GM18873 (cell line): ENCODE data around the gene FAR2.
"Not testable (repeated sequence)": the region's sequence is repeated elsewhere in the genome, so short reads cannot be mapped to it uniquely, and the experiment has no call there.

Experiments
- ATAC-seq: cut with Tn5 transposase; IDR thresholded peaks from one replicate; pipeline ENCODE4 v1.9.1; 2021; ENCODE audit warnings: mild to moderate bottlenecking, moderate library complexity, moderate number of reproducible peaks; ENCODE audit not compliant: unreplicated experiment, low FRiP score

Gene FAR2

GRCh38 chr12:29148911-29149690 is at the start of gene FAR2:
Gene FAR2, plus strand, starts transcription at chr12:29149278. Its CDS starts 121,172 bp downstream, at chr12:29270450.
- ATAC-seq = peak; percentile 41

DNA sequence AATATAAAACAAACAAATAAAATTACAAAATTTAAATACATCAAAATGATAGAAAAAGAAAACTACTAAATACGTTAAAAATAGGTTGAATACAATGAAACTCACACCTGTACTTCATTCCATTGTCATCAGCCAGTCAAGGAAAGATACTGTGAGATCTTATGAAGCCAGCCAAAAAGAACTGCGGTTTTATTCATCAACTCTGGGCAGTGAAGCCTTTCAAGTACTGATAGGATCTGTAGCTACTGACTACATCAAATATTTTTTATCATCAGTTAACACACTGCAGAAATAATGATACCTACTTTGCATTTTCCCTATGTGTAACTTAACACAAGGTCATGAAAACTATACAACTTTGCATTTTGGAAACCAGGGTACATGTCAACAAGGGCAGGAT is 46.3 kb upstream of the FAR2 start:
- no peak for ATAC-seq

- peak; percentile 97 for ATAC-seq
These were observed 45.5 kb upstream of the FAR2 start for GRCh38 chr12:29103539-29103974.

- ATAC-seq = no peak
These were observed 44.6 kb upstream of the FAR2 start for GRCh38 chr12:29104516-29104915.

DNA sequence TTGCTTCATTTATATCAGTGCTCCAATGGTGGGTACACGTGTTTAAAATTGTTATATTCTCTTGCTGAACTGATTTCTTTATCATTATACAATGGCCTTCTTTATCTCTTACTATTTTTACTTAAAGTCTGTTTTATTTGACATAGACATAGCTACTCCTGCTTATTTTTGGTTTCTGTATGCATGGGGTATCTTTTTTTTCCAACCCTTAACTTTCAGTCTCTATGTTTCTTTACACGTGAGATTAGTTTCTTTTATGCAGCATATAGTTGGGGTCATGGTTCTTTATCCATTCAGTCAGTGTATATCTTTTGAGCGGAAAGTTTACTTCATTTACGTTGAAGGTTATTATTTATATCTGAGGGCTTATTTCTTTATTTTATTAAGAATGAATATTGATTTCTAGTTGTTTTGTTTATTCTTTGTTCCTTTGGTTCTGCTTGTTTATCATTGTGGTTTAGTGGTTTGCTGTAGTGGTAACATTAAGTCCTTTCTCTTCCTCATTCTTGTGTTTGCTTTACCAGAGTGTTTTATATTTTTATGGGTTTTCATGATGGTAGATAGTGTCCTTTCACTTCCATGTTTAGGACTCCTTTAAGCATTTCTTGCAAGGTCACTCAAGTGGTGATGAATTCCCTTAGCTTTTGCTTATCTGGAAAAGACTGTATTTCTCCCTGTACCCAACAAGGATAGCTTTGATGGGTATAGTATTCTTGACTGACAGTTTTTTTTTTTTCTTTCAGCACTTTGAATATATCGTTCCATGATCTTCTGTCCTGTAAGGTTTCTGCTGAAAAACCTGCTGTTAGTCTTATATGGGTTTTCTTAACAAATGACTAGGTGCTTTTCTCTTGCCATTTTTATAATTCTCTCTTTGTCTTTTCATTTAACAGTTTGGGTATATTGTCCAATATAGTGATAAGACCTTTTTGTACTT is 38.3 kb upstream of the FAR2 start:
- peak; percentile 69 for ATAC-seq

DNA sequence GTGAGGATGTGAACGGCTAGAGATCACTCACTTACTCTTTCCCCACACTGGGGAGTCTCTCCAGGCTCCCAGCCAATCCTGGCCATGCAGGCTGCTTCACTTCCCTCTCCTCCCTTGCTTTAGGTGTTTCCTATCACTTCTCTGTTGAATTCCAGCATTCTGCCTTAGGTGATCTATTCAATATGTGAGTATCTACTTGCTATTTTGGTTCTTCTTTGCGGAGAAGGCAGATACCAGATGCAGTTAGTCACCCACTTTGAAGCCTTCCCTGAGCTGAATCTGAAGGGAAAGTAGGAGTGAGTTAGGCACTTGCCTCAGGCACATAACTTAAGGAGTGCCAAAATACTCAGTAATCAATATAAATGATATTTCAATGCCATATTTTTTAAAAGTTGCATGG is 36.0 kb upstream of the FAR2 start:
- ATAC-seq = no peak

DNA sequence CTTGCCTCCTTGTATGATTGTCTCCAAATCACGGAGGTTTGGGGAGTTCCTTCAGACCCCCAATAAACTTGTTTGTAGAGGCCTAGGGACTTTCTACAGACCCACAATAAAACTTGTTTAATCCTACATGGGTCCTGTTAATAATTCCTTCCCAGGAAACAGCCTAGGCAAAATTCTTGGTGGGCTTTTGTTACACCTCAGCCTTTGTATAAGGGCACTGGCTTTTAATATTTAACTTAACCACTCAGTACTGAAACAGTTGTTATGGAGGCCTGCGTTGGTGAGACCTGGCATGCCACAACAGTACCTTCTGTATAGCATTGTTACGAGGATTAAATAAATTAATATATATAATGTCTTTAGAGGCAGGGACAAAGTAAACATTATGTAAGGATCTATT is 32.7 kb upstream of the FAR2 start:
- no peak for ATAC-seq

- ATAC-seq = no peak
These were observed 17.5 kb upstream of the FAR2 start for GRCh38 chr12:29131539-29131938.

- no peak for ATAC-seq
These were observed 16.8 kb upstream of the FAR2 start for GRCh38 chr12:29132316-29132715.

DNA sequence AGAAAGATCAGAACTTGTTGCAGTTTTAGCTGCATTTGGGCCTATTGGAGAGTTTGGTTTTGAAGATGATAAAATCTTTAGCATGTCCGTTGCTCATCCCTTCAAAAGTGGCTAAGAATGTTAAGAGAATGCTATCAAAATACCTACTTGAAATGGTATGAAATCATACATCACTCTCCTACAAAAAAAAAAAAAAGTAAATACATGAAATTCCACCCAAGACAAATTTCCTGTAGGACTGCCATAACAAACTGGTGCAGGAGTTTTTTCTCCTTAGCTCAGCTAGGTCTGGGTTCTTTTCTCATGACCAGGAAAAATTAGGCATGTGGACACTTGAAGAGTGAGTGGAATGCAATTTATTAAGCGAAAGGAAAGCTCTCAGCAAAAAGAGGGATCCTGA is 15.9 kb upstream of the FAR2 start:
- ATAC-seq = no peak

- no peak for ATAC-seq
These were observed 15.4 kb upstream of the FAR2 start for GRCh38 chr12:29133680-29134079.

GRCh38 chr12:29138256-29138655 is 10.8 kb upstream of the FAR2 start:
- ATAC-seq = not testable (repeated sequence)

DNA sequence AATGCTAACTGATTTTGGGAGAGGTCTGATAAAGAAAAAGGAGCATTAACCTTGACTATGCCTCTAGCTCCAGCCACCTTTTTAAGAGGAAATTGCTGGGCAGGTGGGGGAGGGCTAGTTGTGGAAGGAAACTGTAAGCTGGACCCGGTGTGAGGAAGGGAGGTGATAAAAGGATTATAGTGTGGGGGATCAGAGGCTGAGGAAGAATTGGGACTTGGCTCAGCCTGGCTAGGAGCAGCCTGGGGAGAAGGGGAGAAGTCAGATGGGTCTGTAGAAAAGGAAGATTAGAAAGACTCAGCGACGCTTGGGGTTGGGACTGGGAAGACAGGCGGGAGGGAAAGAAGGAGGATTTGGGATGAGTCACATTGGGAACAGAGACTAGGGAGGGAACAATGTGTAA is 10.2 kb upstream of the FAR2 start:
- ATAC-seq = not testable (repeated sequence)

GRCh38 chr12:29145372-29146170 is 3.5 kb upstream of the FAR2 start:
- no peak for ATAC-seq

GRCh38 chr12:29146196-29146595 is 2.9 kb upstream of the FAR2 start:
- no peak for ATAC-seq

DNA sequence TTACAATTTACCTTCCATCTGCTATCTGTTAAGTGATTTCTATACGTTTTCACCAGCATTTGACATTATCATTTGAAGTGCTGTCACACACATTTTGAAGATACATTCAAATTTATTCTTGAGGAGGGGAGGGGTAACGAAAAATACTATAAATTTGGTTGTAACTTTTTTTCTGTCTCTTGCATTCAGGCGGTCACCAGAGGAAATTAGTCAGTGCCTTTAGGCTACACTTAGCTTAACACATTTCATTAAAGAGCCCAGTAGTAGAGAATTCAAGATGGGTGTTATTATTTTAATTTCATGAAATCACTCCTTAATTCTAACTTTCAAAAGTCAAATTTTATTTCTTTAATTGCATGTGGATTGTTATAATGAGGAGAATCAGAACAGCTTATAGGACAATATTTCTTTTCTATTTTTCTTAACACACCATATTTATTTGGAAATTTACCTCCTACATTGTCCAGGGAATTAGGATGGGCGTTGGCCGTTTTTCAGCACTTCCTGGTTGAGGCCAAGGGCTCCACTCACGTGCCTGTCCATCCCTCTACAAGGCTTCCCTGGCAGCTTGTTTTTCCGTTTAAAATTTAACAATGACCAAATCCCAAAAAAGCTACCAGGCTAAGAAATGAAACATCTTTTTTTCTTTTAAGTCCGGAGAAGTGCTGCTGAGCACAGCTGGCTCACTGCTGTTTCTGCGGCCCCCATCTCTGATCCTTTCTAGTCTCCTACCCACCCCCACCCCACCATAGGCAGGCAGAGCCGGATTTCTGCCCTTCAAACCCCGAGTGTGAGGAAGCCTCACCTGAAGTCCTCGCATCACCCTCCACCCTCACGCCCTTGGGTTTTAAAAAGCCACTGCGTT is 1.1 kb upstream of the FAR2 start:
- no peak for ATAC-seq

GRCh38 chr12:29148596-29148910 is 525 bp upstream of the FAR2 start:
- ATAC-seq = no peak

DNA sequence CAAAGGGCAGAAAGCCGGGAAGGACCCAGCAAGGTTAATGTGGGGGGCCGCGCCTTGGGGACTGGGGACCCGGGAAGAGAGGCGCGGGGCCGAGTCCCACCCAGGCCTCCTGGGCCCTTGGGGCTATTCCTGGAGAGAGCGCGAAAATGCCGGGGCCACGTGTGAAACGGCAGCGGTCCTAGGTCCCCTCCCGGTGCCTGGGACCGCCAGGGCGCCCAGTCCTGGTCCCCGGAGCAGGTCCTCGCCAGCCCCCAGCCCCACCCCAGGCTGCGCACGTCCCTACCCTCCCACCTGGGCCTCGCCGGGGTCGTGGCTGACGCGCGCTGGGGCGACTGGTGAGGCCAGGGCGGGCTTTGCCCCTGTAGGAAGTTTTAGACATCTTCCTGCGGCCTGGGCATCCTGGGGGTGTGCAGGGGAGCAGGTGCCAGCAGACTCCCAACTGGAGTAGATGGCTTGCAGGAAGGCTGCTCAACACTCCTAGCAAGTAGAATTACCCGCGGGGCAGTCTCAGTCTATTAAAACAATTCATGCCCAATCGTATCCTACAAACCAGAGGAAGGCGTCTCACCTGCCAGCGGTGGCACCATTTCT is 708 bp downstream of the FAR2 start:
- peak; percentile 3 for ATAC-seq

- ATAC-seq = no peak
These were observed 1.4 kb downstream of the FAR2 start for GRCh38 chr12:29150462-29150861.
